ENCODE data around the gene SMIM24. TPM values are rescaled to one million over a fixed set of nuclear protein-coding genes. Genes with fewer than 3 reads are reported as not detected.
A peak's percentile ranks its signal among the peaks of the same experiment; 100 is the strongest.

SMIM24 gene
- total and polyA plus RNA-seq, 9 of the 15 experiments (the other 6 are each of a cell fraction or from before 2014, with no cell fraction given) = 0.45 to 12.3 (median 1.4) TPM; not detected in 1

GRCh38 chr19:3466635-3467034 lies 13.7 kb downstream of the SMIM24 start (continued):
- TF ChIP-seq CUX1 (CRISPR knock-in tag; IDR thresholded peaks at IDR 0.05) = no peak

DNA sequence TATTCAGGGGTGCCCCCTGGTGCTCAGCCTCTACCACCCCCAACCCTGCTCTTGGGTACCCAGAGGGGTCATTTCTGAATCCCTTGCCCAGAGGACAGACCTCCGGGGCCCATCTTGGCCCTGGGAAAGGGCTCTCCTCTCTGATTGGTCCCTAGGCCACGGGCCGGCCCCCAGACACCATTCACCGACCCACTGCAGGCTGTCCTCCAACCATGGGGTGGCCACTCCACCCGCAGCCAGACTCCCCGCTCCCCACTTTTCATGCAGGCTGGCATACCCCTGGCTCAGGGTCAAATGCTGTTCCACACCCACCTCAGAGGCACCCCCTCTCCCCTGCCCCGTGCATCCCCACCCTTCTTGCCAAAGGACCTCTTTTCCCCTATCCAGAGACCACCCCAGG lies 14.8 kb downstream of the SMIM24 start:
- POLR2A ChIA-PET = no interaction called here
- H3K36me3 ChIP-seq (ENCODE audit: control insufficient read depth, insufficient read depth, low read length) = peaks cover 25% of the 10 kb centered on the region; the same call in 1 of the 3 replicates
- no peak overlapping the region for H3K4me2 ChIP-seq (ENCODE audit: insufficient read depth, low read length)
- H3K79me2 ChIP-seq (ENCODE audit: control insufficient read depth, insufficient read depth, low read length) = no peaks in the 10 kb centered on the region
- H4K20me1 ChIP-seq (replicated peaks; ENCODE audit: control insufficient read depth, insufficient read depth, low read length) = no peaks in the 10 kb centered on the region
- TF ChIP-seq SUPT5H (IDR thresholded peaks at IDR 0.05) (no peak), EWSR1 (IDR thresholded peaks at IDR 0.05; ENCODE audit: borderline replicate concordance, low read depth, partially characterized antibody) (peak; percentile 7), POLR2A (conservative IDR thresholded peaks at IDR 0.05) (0 out of 2 replicates have a peak, but pooled peaks have one; percentile 33), BHLHE40 (IDR thresholded peaks at IDR 0.05; ENCODE audit: low read length) (no peak), POLR2AphosphoS2 (IDR thresholded peaks at IDR 0.05; ENCODE audit: low read length) (0 out of 2 replicates have a peak, but pooled peaks have one; percentile 59), POLR2G (IDR thresholded peaks at IDR 0.05; ENCODE audit: low read depth, low read length) (peak; percentile 54; the same call in 1 of the 2 replicates), POLR2AphosphoS5 (IDR thresholded peaks at IDR 0.05; ENCODE audit: control insufficient read depth, insufficient read depth, low read depth, low read length) (0 out of 2 replicates have a peak, but pooled peaks have one; percentile 12), RBM22 (IDR thresholded peaks at IDR 0.05; ENCODE audit: low read depth, low read length, poor library complexity, severe bottlenecking) (peak; percentile 54)
- DNase-seq (ENCODE audit: extremely low read depth in 1 of 4, low spot score in 3 of 4) = peak in 1 of 4 experiments; percentile 47
- in situ Hi-C loops (cut with MboI) = no loop called here
- no peak overlapping the region for H3K27ac ChIP-seq (ENCODE audit: extremely low read depth, low read depth, low read length)
- peaks cover 7% of the 10 kb centered on the region for H3K9me3 ChIP-seq (replicated peaks; ENCODE audit: control insufficient read depth, insufficient read depth, low read depth, low read length)
- H3K9me1 ChIP-seq (ENCODE audit: control insufficient read depth, insufficient read depth, low read length) = no peaks in the 10 kb centered on the region
- CTCF ChIA-PET (ENCODE audit: low intra/inter-chr PET ratio) = no interaction called here
- H2AFZ ChIP-seq (ENCODE audit: low read depth, low read length) = no peak overlapping the region
- intact Hi-C loops (cut with micrococcal nuclease) = no loop called here
- no peak for FAIRE-seq
- H3K4me3 ChIP-seq = no peak overlapping the region
- H3K4me1 ChIP-seq (replicated peaks in 1 of 2; ENCODE audit: control insufficient read depth in 2 of 2, insufficient read depth in 2 of 2, low read length in 2 of 2) = peaks cover 0 to 28% of the 10 kb centered on the region in 2 experiments; a peak in 2 of 5 replicates
- H3K27me3 ChIP-seq (ENCODE audit: control insufficient read depth in 2 of 2, insufficient read depth in 2 of 2, low read length in 2 of 2) = no peaks in the 10 kb centered on the region
- ATAC-seq = peak; percentile 52
- 80% methylated on average over 2 of the region's 7 CpGs for WGBS (ENCODE audit: insufficient coverage, low coverage, missing lambda C conversion rate)
- BruUV-seq (replicated peaks) = no TSS peak
- H3K9ac ChIP-seq (ENCODE audit: insufficient read depth in 1 of 2, low read depth in 2 of 2, low read length in 2 of 2) = no peak overlapping the region
